ENCODE results near the gene SART3. TPM values are rescaled to one million over a fixed set of nuclear protein-coding genes. Genes with fewer than 3 reads are reported as not detected.
A peak's percentile ranks its signal among the peaks of the same experiment; 100 is the strongest.

The SART3 gene
- polyA plus RNA-seq, 4 donors: 49.4 to 67.8 (median 56.7) TPM

- no peak for DNase-seq (ENCODE audit: low read depth in 4 of 4, low spot score in 3 of 4)
Measured at GRCh38 chr12:108526482-108527165, 34.3 kb downstream of the SART3 start.

DNA sequence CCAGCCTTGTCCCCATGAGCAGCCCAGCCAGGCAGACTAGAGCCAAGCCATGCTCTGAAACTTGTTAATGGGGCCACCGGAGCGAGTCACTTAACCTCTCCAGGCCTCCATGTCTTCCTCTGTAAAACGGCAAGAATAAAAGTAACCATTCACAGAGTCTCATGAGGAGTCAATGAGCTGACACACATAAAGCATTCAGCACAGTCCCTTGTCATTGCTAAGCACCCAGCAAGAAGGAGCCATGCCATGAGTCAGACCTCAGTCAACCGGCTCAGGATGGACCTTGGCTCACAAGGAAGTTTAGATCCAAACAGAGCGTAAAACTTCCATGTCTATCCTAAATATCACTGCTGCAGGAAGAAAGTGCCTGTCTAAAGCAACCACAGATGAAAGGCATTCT is 35.3 kb downstream of the SART3 start:
- no peak for DNase-seq (ENCODE audit: low read depth in 4 of 4, low spot score in 3 of 4)

DNA sequence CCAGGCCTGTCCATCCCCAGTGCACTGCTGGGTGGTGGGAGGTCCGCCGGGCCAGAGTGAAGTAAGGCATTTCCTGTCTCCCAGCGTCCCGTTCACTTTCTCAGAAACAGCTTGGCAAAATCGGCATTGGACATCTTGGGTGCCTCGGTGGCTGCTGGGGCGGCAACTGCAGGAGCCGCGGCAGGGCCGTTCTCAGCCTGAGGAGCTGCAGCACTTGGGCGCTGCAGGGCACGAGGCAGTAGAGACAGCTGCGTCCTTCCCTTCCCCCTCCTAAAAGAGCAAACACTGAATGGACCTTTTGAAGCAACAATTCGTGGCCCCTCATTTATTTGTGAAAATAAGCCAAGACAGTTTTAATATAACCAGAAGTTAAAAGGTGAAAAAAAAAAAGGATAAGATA is 37.6 kb downstream of the SART3 start:
- DNase-seq (ENCODE audit: low read depth in 4 of 4, low spot score in 3 of 4): no peak

- no peak for DNase-seq (ENCODE audit: low read depth in 4 of 4, low spot score in 3 of 4)
Measured at GRCh38 chr12:108519558-108519957, 41.4 kb downstream of the SART3 start.

GRCh38 chr12:108518716-108519496 is 42.1 kb downstream of the SART3 start:
- no peak for DNase-seq (ENCODE audit: low read depth in 4 of 4, low spot score in 3 of 4)

DNA sequence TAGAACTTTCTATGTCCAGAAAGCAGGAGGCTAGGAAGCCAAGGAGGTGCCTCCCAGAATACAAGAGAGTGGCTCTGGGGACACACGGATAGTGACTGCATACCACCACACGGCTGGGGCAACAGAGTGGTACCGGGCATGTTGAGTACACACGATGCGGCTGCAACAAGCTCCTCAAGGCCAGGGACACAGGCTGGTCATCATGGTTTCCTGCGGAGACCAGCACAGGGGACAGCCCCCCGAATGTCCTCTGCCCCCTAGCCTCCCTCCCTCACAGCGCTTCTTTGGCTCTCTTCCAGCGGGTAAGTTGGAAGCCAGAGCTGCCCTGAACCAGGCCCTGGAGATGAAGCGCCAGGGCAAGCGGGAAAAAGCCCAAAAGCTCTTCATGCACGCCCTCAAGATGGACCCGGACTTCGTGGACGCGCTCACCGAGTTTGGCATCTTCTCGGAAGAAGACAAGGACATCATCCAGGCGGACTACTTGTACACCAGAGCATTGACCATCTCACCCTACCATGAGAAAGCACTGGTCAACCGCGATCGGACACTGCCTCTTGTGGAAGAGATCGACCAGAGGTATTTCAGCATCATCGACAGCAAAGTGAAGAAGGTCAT is 42.8 kb downstream of the SART3 start:
- no peak for DNase-seq (ENCODE audit: low read depth in 4 of 4, low spot score in 3 of 4)

DNA sequence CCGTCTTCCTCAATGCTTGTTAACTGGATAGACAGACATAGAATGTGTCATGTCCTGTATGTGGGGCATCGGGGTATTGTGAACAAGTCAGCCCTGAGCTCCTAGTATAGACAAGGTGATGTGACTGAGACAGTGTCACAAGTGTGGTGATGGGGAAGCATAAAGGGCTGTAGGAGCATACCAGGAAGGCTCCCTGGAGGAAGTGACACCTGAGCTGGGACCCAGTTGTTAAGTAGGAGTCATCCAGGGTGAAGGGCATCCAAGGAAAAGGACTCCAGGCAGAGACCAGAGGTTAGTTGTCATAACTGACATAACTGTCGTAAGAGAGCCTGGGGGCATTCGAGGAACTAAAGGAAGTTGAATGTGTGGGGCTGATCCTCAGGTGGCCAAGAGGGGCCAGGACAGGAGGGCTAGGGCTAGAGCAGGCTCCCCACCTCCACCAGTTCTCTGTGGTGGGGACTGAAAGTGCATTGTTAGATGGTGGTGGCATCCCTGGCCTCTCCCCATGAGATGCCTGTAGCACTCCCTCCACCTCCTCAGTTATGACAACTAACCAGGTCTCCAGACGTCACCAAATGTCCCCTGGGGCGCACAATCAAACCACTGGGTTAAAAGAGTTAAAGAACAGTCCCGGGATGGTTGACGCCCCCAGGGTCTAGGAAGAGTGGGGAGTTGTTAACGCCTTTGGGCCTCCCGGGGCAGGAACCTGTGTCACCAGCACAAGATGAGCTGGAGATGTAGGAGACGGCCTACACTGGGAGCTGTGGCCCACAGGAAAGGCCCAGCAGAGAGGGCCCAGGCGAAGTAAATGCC is 43.5 kb downstream of the SART3 start:
- DNase-seq (ENCODE audit: low read depth in 4 of 4, low spot score in 3 of 4): no peak

DNA sequence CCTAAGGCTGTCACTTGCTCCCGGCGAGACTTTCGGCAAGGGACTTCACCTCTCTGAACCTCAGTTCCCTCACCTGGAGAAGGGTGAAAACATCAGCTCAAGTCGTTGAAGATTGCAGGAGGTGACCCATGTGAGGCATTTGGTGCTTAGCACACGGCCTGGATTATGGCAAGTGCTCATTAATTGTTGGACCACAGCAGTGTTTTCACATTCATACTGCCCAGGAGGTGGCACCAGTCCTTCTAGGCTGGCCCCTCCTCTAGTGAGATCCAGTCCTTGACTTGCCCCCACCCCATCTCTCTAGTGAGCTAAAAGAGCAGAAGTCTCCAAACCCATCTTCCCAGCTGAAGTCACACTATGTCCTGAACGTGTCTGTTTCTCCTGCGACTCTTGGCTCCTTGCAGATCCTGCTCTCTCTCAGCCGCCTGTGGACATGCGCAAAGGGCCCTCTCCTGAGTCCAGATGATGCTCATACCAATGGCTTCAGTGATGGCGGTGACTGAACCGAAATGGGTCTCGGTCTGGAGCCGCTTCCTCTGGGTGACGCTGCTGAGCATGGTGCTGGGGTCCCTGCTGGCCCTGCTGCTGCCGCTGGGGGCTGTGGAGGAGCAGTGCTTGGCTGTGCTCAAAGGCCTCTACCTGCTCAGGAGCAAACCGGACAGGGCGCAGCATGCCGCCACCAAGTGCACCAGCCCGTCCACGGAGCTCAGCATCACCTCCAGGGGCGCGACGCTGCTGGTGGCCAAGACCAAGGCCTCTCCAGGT is 44.3 kb downstream of the SART3 start:
- no peak for DNase-seq (ENCODE audit: low read depth in 4 of 4, low spot score in 3 of 4)

GRCh38 chr12:108515916-108516315 is 45.1 kb downstream of the SART3 start:
- no peak for DNase-seq (ENCODE audit: low read depth in 4 of 4, low spot score in 3 of 4)

GRCh38 chr12:108514973-108515814 is 45.8 kb downstream of the SART3 start, which contains the start of gene FICD:
TSS of gene FICD (plus strand) at chr12:108515277. CDS start at chr12:108516973, 1,696 bp downstream.
- DNase-seq (ENCODE audit: low read depth in 4 of 4, low spot score in 3 of 4): peak; percentile 93 to 98 (median 96)

- no peak for DNase-seq (ENCODE audit: low read depth in 4 of 4, low spot score in 3 of 4)
Measured at GRCh38 chr12:108514468-108514972, 46.5 kb downstream of the SART3 start.

GRCh38 chr12:108511633-108512540 is 49.1 kb downstream of the SART3 start:
- peak; percentile 36 to 61 (median 58) for DNase-seq (ENCODE audit: low read depth in 4 of 4, low spot score in 3 of 4)

- DNase-seq (ENCODE audit: low read depth in 4 of 4, low spot score in 3 of 4): no peak
Measured at GRCh38 chr12:108510836-108511235, 50.1 kb downstream of the SART3 start.

GRCh38 chr12:108509806-108510205 is 51.2 kb downstream of the SART3 start:
- DNase-seq (ENCODE audit: low read depth in 4 of 4, low spot score in 3 of 4): no peak

DNA sequence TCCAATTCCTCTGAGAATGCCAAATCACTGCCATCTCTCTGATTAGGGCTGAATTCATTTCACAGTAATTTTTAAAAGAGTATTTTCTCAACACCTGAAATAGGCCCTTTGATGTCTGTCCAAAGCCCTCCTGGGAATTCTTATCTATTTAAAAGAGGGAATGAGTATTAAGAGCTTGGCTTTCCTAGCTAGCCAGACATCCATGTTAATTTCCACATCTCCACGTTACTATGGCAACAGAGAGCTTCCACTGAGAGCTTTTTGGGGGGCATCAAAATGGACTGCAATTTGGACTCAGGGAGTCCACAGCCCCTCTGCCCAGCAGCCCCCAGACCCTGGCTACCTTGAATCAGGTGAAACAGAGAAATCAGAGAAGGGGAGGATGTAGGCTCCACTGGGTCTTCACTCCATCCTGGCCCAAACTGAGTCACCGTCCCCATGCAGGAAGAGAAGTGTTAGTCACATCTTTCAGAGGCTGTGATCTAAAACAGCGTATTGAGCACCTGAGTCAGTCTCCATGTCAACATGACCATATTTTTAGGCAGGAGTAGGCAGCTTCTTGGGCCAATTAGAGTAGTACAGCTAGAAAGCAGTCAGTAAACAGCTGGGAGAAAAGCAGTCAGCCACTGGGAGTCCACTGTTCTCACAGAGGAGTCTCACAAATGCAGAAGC is 52.9 kb downstream of the SART3 start:
- DNase-seq (ENCODE audit: low read depth in 4 of 4, low spot score in 3 of 4): no peak

DNA sequence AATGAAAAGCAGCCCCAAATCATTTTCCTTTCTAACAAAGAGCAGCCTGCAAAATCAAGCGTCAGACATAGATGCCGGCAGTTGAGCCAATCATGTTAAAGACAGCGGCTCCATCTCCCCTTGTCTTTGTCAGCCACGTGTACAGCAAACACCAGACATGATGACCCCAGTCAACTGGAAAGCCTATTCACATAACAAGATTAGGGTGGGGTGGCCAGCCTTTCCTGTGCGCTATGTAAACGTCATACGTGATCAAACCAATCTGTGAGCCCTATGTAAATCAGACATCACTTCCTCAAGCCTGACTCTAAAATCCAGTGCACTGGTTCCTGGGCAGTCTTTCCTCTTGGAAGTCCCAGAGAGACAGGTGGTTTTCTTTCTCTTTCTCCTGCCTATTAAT is 55.8 kb downstream of the SART3 start:
- DNase-seq (ENCODE audit: low read depth in 4 of 4, low spot score in 3 of 4): no peak

DNA sequence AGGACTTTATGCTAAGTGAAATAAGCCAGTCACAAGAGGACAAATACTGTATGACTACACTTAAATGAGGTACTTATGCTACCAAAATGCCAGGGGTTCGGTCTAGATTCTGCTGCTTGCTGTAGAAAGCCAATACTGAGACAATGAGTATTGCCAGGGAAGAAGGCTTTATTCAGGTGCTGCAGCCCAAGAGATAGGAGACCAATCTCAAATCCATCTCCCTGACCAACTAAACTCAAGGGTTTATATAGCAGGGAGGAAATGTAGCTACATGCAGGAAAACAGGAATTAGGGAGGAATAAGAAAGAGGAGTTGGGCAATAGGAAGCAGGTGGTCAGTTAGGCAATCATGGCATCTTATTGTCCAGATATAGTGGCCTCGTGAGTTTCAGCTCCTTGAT is 58.1 kb downstream of the SART3 start:
- DNase-seq (ENCODE audit: low read depth in 4 of 4, low spot score in 3 of 4): no peak
